Hematopoietic multipotent progenitor cell (in vitro differentiated cells): ENCODE results near the gene RPL22. TPM values are rescaled to one million over a fixed set of nuclear protein-coding genes. Genes with fewer than 3 reads are reported as not detected.

Experiments
- DNase-seq, 3 donors: peaks; one replicate each; pipeline ENCODE4 v3.0.0-alpha.2; 2011 to 2015; ENCODE audit warnings: low read depth in 2 of 3, low spot score in 2 of 3
- total RNA-seq: library from RNA; depleted of rRNA; stranded (reverse); fragments of >200 nt; gene quantifications from one replicate; pipeline ENCODE4 v1.2.3, GENCODE V29; 2012

Gene RPL22
- total RNA-seq, 1 donor = 68.1 TPM

DNA sequence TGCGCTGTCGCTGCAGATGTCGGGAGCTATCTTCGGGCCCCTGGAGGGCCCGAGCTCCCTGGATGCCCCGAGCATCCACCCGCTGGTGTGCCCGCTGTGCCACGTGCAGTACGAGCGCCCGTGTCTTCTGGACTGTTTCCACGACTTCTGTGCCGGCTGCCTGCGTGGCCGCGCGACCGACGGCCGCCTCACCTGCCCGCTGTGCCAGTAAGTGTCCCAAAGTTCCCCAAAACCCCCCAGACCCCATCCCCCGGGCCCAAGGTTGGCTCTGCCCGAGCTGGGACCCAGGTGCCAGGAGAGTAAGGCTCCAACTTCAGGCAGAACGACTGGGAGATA, 7.1 kb upstream of the RPL22 start:
- DNase-seq = no peak

- DNase-seq = peak in 2 of 3 donors; percentile 40 to 50
These were observed 6.6 kb upstream of the RPL22 start, which contains the start of gene RNF207 for GRCh38 chr1:6205849-6206519. Gene RNF207, plus strand, starts transcription at chr1:6206119. Its CDS starts 417 bp downstream, at chr1:6206536.

DNA sequence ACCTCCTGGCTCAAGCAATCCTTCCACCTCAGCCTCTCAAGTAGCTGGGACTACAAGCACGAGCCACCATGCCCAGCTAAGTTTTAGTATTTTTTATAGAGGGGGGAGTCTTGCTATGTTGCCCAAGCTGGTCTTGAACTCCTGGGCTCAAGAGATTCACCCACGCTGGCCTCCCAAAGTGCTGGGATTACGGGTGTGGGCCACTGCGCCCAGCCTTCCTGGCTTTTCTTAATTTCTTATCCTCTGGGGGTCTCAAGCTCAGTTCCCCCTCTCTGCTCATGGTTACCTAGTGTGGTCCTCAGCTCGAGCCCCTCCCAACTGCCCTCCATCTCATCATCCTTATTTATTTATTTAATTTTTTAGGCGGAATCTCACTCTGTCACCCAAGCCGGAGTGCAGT, 2.9 kb upstream of the RPL22 start:
- DNase-seq = no peak

- DNase-seq = no peak
These were observed 904 bp upstream of the RPL22 start for GRCh38 chr1:6200188-6200809.

DNA sequence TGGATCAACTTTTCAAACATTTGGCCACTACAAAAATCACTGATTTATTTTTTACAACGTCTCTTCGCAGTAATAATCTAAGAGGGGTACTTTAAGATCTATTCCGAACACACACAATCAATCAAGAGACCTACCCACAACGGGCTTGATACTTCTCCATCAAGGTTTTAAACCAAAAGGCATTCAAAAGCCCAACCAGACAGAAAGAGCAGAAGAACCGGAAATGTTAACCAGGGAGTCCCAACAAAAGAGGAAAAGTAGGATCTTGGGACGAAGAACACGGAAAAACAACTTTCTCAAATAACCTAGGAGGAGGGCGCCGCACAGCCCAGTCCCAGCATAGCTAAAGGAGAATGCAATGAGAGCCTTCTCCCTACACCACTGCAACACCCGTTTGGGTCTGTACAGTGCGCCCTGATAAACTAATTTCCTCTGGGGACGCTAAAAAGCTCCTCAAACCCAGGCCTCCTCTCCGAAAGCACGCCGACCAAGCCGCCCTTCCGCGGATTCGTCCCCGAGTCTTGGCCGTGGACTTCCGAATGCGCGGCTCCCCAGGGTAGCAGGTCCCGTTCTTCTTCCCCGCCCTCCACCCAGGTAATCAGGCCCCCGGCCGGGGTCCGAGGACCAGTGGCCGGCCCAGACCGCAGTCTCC, 623 bp downstream of the RPL22 start:
- no peak for DNase-seq

GRCh38 chr1:6197746-6198427, 1.5 kb downstream of the RPL22 start:
- DNase-seq = no peak

DNA sequence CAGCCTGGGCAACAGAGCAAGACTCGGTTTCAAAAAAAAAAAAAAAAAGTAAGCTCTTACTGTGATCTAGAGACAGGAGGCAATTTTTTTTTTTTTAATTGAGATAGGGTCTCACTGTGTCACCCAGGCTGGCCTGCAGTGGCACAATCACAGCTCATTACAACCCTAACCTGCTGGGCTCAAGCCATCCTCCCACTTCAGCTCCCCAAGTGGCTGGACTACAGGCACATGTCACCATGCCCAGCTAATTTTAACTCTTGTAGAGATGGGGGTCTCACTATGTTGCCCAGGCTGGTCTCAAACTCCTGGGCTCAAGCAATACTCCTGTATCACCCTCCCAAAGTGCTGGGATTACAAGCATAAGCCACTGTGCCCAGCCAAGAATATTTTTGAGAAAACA, 7.4 kb downstream of the RPL22 start:
- no peak for DNase-seq

GRCh38 chr1:6188466-6188865, 10.9 kb downstream of the RPL22 start:
- DNase-seq = no peak

- peak in 2 of 3 donors; percentile 41 to 70 for DNase-seq
These were observed 13.6 kb downstream of the RPL22 start for GRCh38 chr1:6185635-6186382.

GRCh38 chr1:6185151-6185550, 14.2 kb downstream of the RPL22 start:
- DNase-seq = no peak

- DNase-seq = no peak
These were observed 15.2 kb downstream of the RPL22 start for GRCh38 chr1:6184083-6184783.

GRCh38 chr1:6183520-6183989, 15.8 kb downstream of the RPL22 start:
- no peak for DNase-seq

- no peak for DNase-seq
These were observed 18.0 kb downstream of the RPL22 start for GRCh38 chr1:6181347-6181770.

- no peak for DNase-seq
These were observed 18.6 kb downstream of the RPL22 start for GRCh38 chr1:6180707-6181311.

GRCh38 chr1:6180268-6180706, 19.1 kb downstream of the RPL22 start, which contains the start of gene CHD5:
Gene CHD5, minus strand, starts transcription at chr1:6180321. Its CDS starts 298 bp downstream, at chr1:6180023.
- DNase-seq = no peak

GRCh38 chr1:6179564-6180175, 19.7 kb downstream of the RPL22 start:
- DNase-seq = no peak

GRCh38 chr1:6178751-6179563, 20.4 kb downstream of the RPL22 start:
- no peak for DNase-seq
